HepG2 (cell line): ENCODE data around the gene MTRF1. TPM values are rescaled to one million over a fixed set of nuclear protein-coding genes. Genes with fewer than 3 reads are reported as not detected.

Source experiments
- ATAC-seq: fragments of 200-7000 bp; cut with Tn5 transposase; 3 replicates; pipeline ENCODE4 v1.9.1; 2020; ENCODE audit warnings: mild to moderate bottlenecking, moderate library complexity
- BruUV-seq: library from RNA; stranded (reverse); fragments of 400-500 nt; replicated peaks from 2 replicates; lab custom pipeline; 2021; lab: Mats Ljungman, UMichigan
- CTCF ChIA-PET: fragments of 300-600 bp; formaldehyde crosslinking; extraction: SDS; loops from one replicate; lab custom pipeline; 2021; ENCODE audit warnings: low total read pairs, inconsistent platforms, low intra/inter-chr PET ratio; lab: Yijun Ruan, JAX
- POLR2A ChIA-PET: fragments of 350-600 bp; sonication (Branson Sonifier 250); formaldehyde crosslinking; loops from one replicate; lab custom pipeline; 2020; ENCODE audit warnings: antibody characterized with exemption, inconsistent platforms; lab: Yijun Ruan, JAX
- DNase-seq: peaks from one replicate; pipeline ENCODE4 v3.0.0-alpha.2; 2015; ENCODE audit warnings: low spot score
- FAIRE-seq: peaks from 3 replicates; lab custom pipeline; 2011; peaks lifted over from hg19 to GRCh38; lab: Jason Lieb, UNC
- H2AFZ ChIP-seq: one replicate; pipeline ENCODE4 v1.6.1; 2011; ENCODE audit warnings: low read length, inconsistent platforms
- H3K27ac ChIP-seq: fragments of 300-600 bp; 3 replicates; pipeline ENCODE4 v1.8.0; 2011; ENCODE audit warnings: mixed run types, mild to moderate bottlenecking, mixed read lengths, low read length, inconsistent platforms; ENCODE audit not compliant: insufficient read depth; ENCODE audit errors: extremely low read length
- H3K27me3 ChIP-seq, 2 experiments: fragments of 200-600 bp in 1 of 2; 2 replicates in 1 of 2; 3 replicates in 1 of 2; pipeline versions ENCODE4 v1.6.0 to v1.8.0; 2011; ENCODE audit warnings: low read length in 2 of 2, mild to moderate bottlenecking in 2 of 2, moderate library complexity in 2 of 2, inconsistent platforms in 1 of 2; ENCODE audit not compliant: insufficient read depth in 2 of 2, control insufficient read depth in 1 of 2
- H3K36me3 ChIP-seq, 2 experiments: fragments of 200-600 bp in 1 of 2; replicated peaks in 1 of 2; 2 replicates in 1 of 2; 3 replicates in 1 of 2; pipeline versions ENCODE4 v1.5.1 to v1.8.0; 2011; ENCODE audit warnings: low read length in 2 of 2, inconsistent platforms in 1 of 2; ENCODE audit not compliant: insufficient read depth in 2 of 2, control insufficient read depth in 1 of 2
- H3K4me1 ChIP-seq: 2 replicates; pipeline ENCODE4 v1.5.1; 2012; ENCODE audit warnings: low read length, inconsistent platforms; ENCODE audit not compliant: insufficient read depth
- H3K4me2 ChIP-seq: 2 replicates; pipeline ENCODE4 v1.6.0; 2011; ENCODE audit warnings: low read depth, low read length, inconsistent platforms
- H3K4me3 ChIP-seq, 3 experiments: fragments of 200-600 bp in 1 of 3; sonication (generic), shearing (Covaris generic) in 1 of 3; replicated peaks in 1 of 3; 2 replicates each; pipeline ENCODE4 v1.5.1; 2011 to 2016; ENCODE audit warnings: low read length in 3 of 3, inconsistent platforms in 2 of 3, low read depth in 2 of 3, mild to moderate bottlenecking in 2 of 3, control low read depth in 1 of 3, mixed read lengths in 1 of 3; ENCODE audit not compliant: insufficient read depth in 1 of 3
- H3K79me2 ChIP-seq: one replicate; pipeline ENCODE4 v1.6.1; 2011; ENCODE audit warnings: low read length, inconsistent platforms; ENCODE audit not compliant: insufficient read depth
- H3K9ac ChIP-seq: 2 replicates; pipeline ENCODE4 v1.6.0; 2011; ENCODE audit warnings: mild to moderate bottlenecking, low read depth, low read length, inconsistent platforms; ENCODE audit not compliant: insufficient read depth
- H3K9me3 ChIP-seq: 2 replicates; pipeline ENCODE4 v1.5.1; 2012; ENCODE audit warnings: mild to moderate bottlenecking, low read length
- H4K20me1 ChIP-seq: 2 replicates; pipeline ENCODE4 v1.6.0; 2011; ENCODE audit warnings: inconsistent platforms, mild to moderate bottlenecking, low read length, moderate library complexity; ENCODE audit not compliant: insufficient read depth
- FOXA1 ChIP-seq, 2 experiments: fragments of 450-650 bp in 1 of 2; sonication (generic) in 1 of 2; formaldehyde crosslinking in 1 of 2; IDR thresholded peaks; 2 replicates each; pipeline versions ENCODE4 v1.4.0 to v1.6.1; 2016 to 2020; ENCODE audit warnings: missing genetic modification reagents in 1 of 2
- RBFOX2 ChIP-seq: fragments of 200-400 bp; formaldehyde crosslinking; IDR thresholded peaks from 2 replicates; pipeline ENCODE4 v1.6.1; 2017; ENCODE audit warnings: low read depth, mild to moderate bottlenecking, low read length
- ZBTB1 ChIP-seq: sonication (generic); formaldehyde crosslinking; IDR thresholded peaks from 2 replicates; pipeline ENCODE4 v1.4.0; 2020; ENCODE audit warnings: missing genetic modification reagents, borderline replicate concordance
- ZNF263 ChIP-seq: sonication (generic); formaldehyde crosslinking; IDR thresholded peaks from 2 replicates; pipeline ENCODE4 v1.4.0; 2020; ENCODE audit warnings: missing genetic modification reagents
- ZNF441 ChIP-seq: sonication (generic); formaldehyde crosslinking; IDR thresholded peaks from 2 replicates; pipeline ENCODE4 v1.7.0; 2021; ENCODE audit warnings: missing genetic modification reagents, borderline replicate concordance
- ZNF724P ChIP-seq: sonication (generic); formaldehyde crosslinking; IDR thresholded peaks from 2 replicates; pipeline ENCODE4 v1.8.0; 2022; ENCODE audit warnings: missing genetic modification reagents, borderline replicate concordance
- WGBS: methylation state at CpG from one replicate; pipeline ENCODE4 v1.1.6; 2017; ENCODE audit warnings: low lambda C conversion rate; 5-methylcytosine and 5-hydroxymethylcytosine counted together
- in situ Hi-C: cut with HindIII; loops from 2 replicates; pipeline ENCODE4 v1.10.0; 2017; ENCODE audit warnings: low pct_unique_long_range_greater_than_20kb; ENCODE audit not compliant: extremely low pct_ligation_motif_present
- intact Hi-C: fragments of 100-400 bp; cut with micrococcal nuclease; formaldehyde crosslinking; loops from one replicate; pipeline ENCODE4 v1.10.0; 2022; ENCODE audit not compliant: unreplicated experiment
- polyA plus RNA-seq, 8 experiments: library from polyadenylated mRNA; depleted of rRNA in 3 of 8; stranded (reverse) in 7 of 8; unstranded in 1 of 8; fragments of >200 nt; fragmentation: Illumina TruSeq in 4 of 8; extraction: Trizol in 4 of 8; gene quantifications; 2 replicates each; pipeline versions ENCODE4 v1.2.1 to v1.2.3, GENCODE V29; 2011 to 2016; ENCODE audit warnings: low read depth in 4 of 8, missing spikeins in 1 of 8, mixed read lengths in 1 of 8; ENCODE audit not compliant: insufficient read depth in 1 of 8
- total RNA-seq, 5 experiments: library from RNA; depleted of rRNA; stranded (reverse); fragments of >200 nt; fragmentation: Illumina TruSeq; extraction: Trizol; gene quantifications; 2 replicates each; pipeline ENCODE4 v1.2.3, GENCODE V29; 2016; ENCODE audit warnings: low read depth in 1 of 5

Gene MTRF1
- total and polyA plus RNA-seq, 2 of the 13 experiments (the other 11 are each of a cell fraction or from before 2014, with no cell fraction given), result 21.6 to 27.2 TPM

- intact Hi-C loops, result no loop called here
- Histone ChIP-seq H2AFZ (peak overlapping the region; percentile 5), H3K79me2 (peaks cover 20% of the 10 kb centered on the region), H3K27me3 (no peaks in the 10 kb centered on the region; a peak in 1 of 5 replicates), H3K9ac (no peak overlapping the region), H3K4me1 (peaks cover 37% of the 10 kb centered on the region), H3K36me3 (no peaks in the 10 kb centered on the region), H3K4me3 (0 out of 6 replicates have a peak overlapping the region, but pooled peaks of 1 of the 3 experiments have one; percentile 18), H4K20me1 (no peaks in the 10 kb centered on the region; the same call in 1 of the 2 replicates), H3K9me3 (no peaks in the 10 kb centered on the region), H3K4me2 (peak overlapping the region; percentile 47), H3K27ac (no peak overlapping the region)
- DNase-seq (no peak), FAIRE-seq (no peak), ATAC-seq (no peak)
- no peak for TF ChIP-seq ZNF263 (CRISPR knock-in tag)
- no peak for TF ChIP-seq ZNF724P (CRISPR knock-in tag)
- TF ChIP-seq ZBTB1 (CRISPR knock-in tag), result no peak
- TF ChIP-seq RBFOX2, result no peak
- no peak for TF ChIP-seq ZNF441 (CRISPR knock-in tag)
- no peak for TF ChIP-seq FOXA1 (IDR thresholded peaks at IDR 0.05)
- no peak for TF ChIP-seq FOXA1 (CRISPR knock-in tag; IDR thresholded peaks at IDR 0.05)
- CTCF ChIA-PET, result no interaction called here
- in situ Hi-C loops, result no loop called here
- 43% methylated on average over 11 of the region's 11 CpGs for WGBS
- POLR2A ChIA-PET, result no interaction called here
- BruUV-seq, result no TSS peak
Observed at GRCh38 chr13:41307884-41308640, 44.7 kb upstream of the MTRF1 start.
